ENCODE data around the gene MAP2K7. TPM values are rescaled to one million over a fixed set of nuclear protein-coding genes. Genes with fewer than 3 reads are reported as not detected.

MAP2K7 gene
- total RNA-seq, 1 donor from 2014 or later = 20.8 TPM

GRCh38 chr19:7905859-7906258 is 2.2 kb downstream of the MAP2K7 start:
- ATAC-seq (no peak), DNase-seq (ENCODE audit: low spot score) (peak; percentile 48)

GRCh38 chr19:7907122-7907521 is 3.4 kb downstream of the MAP2K7 start:
- no peak for ATAC-seq
- DNase-seq (ENCODE audit: low spot score) = no peak

- DNase-seq (ENCODE audit: low spot score) (no peak), ATAC-seq (no peak)
These were observed 3.9 kb downstream of the MAP2K7 start for GRCh38 chr19:7907544-7907943.

- DNase-seq (ENCODE audit: low spot score) = peak; percentile 44
- ATAC-seq = no peak
These were observed 4.5 kb downstream of the MAP2K7 start for GRCh38 chr19:7908078-7908699.

- ATAC-seq (no peak), DNase-seq (ENCODE audit: low spot score) (peak; percentile 47)
These were observed 5.2 kb downstream of the MAP2K7 start for GRCh38 chr19:7908742-7909461.

GRCh38 chr19:7909471-7910067 is 5.9 kb downstream of the MAP2K7 start:
- no peak for DNase-seq (ENCODE audit: low spot score)
- ATAC-seq = no peak

GRCh38 chr19:7910321-7911161 is 6.9 kb downstream of the MAP2K7 start:
- DNase-seq (ENCODE audit: low spot score) = no peak

GRCh38 chr19:7911508-7912143 is 7.9 kb downstream of the MAP2K7 start:
- ATAC-seq (no peak), DNase-seq (ENCODE audit: low spot score) (peak; percentile 51)

More at GRCh38 chr19:7910321-7911161, 6.9 kb downstream of the MAP2K7 start:
- ATAC-seq = peak; percentile 13

GRCh38 chr19:7912144-7912696 is 8.5 kb downstream of the MAP2K7 start:
- ATAC-seq (no peak), DNase-seq (ENCODE audit: low spot score) (no peak)

- DNase-seq (ENCODE audit: low spot score) (no peak), ATAC-seq (no peak)
These were observed 9.3 kb downstream of the MAP2K7 start for GRCh38 chr19:7912697-7913564.

GRCh38 chr19:7913652-7914051 is 10.0 kb downstream of the MAP2K7 start:
- ATAC-seq (no peak), DNase-seq (ENCODE audit: low spot score) (no peak)

- ATAC-seq (no peak), DNase-seq (ENCODE audit: low spot score) (no peak)
These were observed 10.4 kb downstream of the MAP2K7 start for GRCh38 chr19:7914099-7914498.

GRCh38 chr19:7914598-7915045 is 10.9 kb downstream of the MAP2K7 start, which contains the start of gene TGFBR3L:
Gene TGFBR3L, plus strand, starts transcription at chr19:7914830.
- DNase-seq (ENCODE audit: low spot score) (peak; percentile 67), ATAC-seq (peak; percentile 3)

- no peak for DNase-seq (ENCODE audit: low spot score)
- ATAC-seq = no peak
These were observed 11.8 kb downstream of the MAP2K7 start for GRCh38 chr19:7915250-7916102.

- ATAC-seq (no peak), DNase-seq (ENCODE audit: low spot score) (peak; percentile 50)
These were observed 12.7 kb downstream of the MAP2K7 start for GRCh38 chr19:7916103-7916954.

- ATAC-seq (no peak), DNase-seq (ENCODE audit: low spot score) (no peak)
These were observed 13.2 kb downstream of the MAP2K7 start for GRCh38 chr19:7916955-7917266.

- DNase-seq (ENCODE audit: low spot score) (no peak), ATAC-seq (peak; percentile 9)
These were observed 13.8 kb downstream of the MAP2K7 start for GRCh38 chr19:7917267-7918061.
